Measurements from ENCODE around the gene OR1L4. TPM values are rescaled to one million over a fixed set of nuclear protein-coding genes. Genes with fewer than 3 reads are reported as not detected.

OR1L4 gene
- total RNA-seq, 1 experiment from 2014 or later: not detected

DNA sequence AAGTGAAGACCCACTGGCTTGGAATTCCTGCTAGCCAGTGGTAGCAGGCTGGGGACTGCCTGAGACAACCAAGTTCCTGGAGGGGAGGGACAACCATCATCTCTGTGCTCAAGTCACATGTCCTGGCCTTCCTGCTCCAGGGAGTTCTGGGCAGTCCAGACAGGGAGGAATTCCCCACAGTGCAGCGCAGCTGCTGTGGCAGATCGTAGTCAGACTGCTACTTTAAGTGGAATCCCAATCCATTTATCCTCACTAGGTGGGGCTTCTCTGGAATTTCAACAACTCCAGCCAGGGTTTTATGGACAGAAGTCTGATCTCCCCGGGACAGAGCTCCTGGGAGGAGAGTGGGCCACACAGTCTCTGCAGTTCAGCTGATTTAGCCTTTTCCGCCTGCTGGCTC, 44.0 kb downstream of the OR1L4 start:
- CTCF ChIA-PET: no interaction called here
- H3K36me3 ChIP-seq (ENCODE audit: control insufficient read depth in 1 of 2, insufficient read depth in 2 of 2, low read length in 2 of 2): no peaks in the 10 kb centered on the region
- no peak overlapping the region for H3K27ac ChIP-seq (ENCODE audit: low read depth, low read length)
- H3K4me2 ChIP-seq (ENCODE audit: low read length): no peak overlapping the region
- BruUV-seq (replicated peaks): no TSS peak
- H3K9ac ChIP-seq (ENCODE audit: low read length): no peak overlapping the region
- H3K4me1 ChIP-seq (ENCODE audit: control insufficient read depth in 1 of 2, insufficient read depth in 2 of 2, low read length in 2 of 2): no peaks in the 10 kb centered on the region
- no peaks in the 10 kb centered on the region for H3K9me3 ChIP-seq (ENCODE audit: control insufficient read depth in 1 of 2, insufficient read depth in 1 of 2, low read depth in 1 of 2, low read length in 2 of 2)
- DNase-seq (ENCODE audit: low read depth, low spot score) (no peak), ATAC-seq (no peak)
- H2AFZ ChIP-seq (ENCODE audit: low read depth, low read length, poor library complexity, severe bottlenecking): no peak overlapping the region
- POLR2A ChIA-PET: no interaction called here
- RAD21 ChIA-PET (ENCODE audit: low non-redundant PET in 1 of 2, low total read pairs in 2 of 2, uncharacterized antibody in 2 of 2, unreplicated experiment in 2 of 2): no interaction called here
- no peaks in the 10 kb centered on the region for H3K9me2 ChIP-seq (ENCODE audit: insufficient read depth)
- intact Hi-C loops (cut with micrococcal nuclease): no loop called here
- H3K27me3 ChIP-seq (ENCODE audit: insufficient read depth, low read length): no peaks in the 10 kb centered on the region
- H3K4me3 ChIP-seq (replicated peaks in 1 of 2; ENCODE audit: low read depth in 1 of 2, low read length in 2 of 2): no peak overlapping the region
- TF ChIP-seq TCF7L2 (IDR thresholded peaks at IDR 0.05; ENCODE audit: borderline replicate concordance, extremely low read depth, insufficient read depth, insufficient read length) (no peak), EZH2phosphoT487 (IDR thresholded peaks at IDR 0.05; ENCODE audit: borderline replicate concordance) (no peak), CEBPB (IDR thresholded peaks at IDR 0.05; ENCODE audit: low read depth) (no peak), SP1 (IDR thresholded peaks at IDR 0.05; ENCODE audit: low read depth) (no peak), ZFX (IDR thresholded peaks at IDR 0.05) (no peak), RAD21 (IDR thresholded peaks at IDR 0.05; ENCODE audit: low read depth) (no peak)
- TF ChIP-seq, protein P1, sequence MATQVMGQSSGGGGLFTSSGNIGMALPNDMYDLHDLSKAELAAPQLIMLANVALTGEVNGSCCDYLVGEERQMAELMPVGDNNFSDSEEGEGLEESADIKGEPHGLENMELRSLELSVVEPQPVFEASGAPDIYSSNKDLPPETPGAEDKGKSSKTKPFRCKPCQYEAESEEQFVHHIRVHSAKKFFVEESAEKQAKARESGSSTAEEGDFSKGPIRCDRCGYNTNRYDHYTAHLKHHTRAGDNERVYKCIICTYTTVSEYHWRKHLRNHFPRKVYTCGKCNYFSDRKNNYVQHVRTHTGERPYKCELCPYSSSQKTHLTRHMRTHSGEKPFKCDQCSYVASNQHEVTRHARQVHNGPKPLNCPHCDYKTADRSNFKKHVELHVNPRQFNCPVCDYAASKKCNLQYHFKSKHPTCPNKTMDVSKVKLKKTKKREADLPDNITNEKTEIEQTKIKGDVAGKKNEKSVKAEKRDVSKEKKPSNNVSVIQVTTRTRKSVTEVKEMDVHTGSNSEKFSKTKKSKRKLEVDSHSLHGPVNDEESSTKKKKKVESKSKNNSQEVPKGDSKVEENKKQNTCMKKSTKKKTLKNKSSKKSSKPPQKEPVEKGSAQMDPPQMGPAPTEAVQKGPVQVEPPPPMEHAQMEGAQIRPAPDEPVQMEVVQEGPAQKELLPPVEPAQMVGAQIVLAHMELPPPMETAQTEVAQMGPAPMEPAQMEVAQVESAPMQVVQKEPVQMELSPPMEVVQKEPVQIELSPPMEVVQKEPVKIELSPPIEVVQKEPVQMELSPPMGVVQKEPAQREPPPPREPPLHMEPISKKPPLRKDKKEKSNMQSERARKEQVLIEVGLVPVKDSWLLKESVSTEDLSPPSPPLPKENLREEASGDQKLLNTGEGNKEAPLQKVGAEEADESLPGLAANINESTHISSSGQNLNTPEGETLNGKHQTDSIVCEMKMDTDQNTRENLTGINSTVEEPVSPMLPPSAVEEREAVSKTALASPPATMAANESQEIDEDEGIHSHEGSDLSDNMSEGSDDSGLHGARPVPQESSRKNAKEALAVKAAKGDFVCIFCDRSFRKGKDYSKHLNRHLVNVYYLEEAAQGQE (IDR thresholded peaks at IDR 0.05; ENCODE audit: low read depth): no peak
- TF ChIP-seq, protein P2, sequence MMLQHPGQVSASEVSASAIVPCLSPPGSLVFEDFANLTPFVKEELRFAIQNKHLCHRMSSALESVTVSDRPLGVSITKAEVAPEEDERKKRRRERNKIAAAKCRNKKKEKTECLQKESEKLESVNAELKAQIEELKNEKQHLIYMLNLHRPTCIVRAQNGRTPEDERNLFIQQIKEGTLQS (IDR thresholded peaks at IDR 0.05): no peak
- TF ChIP-seq, protein P3, sequence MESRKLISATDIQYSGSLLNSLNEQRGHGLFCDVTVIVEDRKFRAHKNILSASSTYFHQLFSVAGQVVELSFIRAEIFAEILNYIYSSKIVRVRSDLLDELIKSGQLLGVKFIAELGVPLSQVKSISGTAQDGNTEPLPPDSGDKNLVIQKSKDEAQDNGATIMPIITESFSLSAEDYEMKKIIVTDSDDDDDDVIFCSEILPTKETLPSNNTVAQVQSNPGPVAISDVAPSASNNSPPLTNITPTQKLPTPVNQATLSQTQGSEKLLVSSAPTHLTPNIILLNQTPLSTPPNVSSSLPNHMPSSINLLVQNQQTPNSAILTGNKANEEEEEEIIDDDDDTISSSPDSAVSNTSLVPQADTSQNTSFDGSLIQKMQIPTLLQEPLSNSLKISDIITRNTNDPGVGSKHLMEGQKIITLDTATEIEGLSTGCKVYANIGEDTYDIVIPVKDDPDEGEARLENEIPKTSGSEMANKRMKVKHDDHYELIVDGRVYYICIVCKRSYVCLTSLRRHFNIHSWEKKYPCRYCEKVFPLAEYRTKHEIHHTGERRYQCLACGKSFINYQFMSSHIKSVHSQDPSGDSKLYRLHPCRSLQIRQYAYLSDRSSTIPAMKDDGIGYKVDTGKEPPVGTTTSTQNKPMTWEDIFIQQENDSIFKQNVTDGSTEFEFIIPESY (IDR thresholded peaks at IDR 0.05; ENCODE audit: extremely low read depth, insufficient replicate concordance, low read length): no peak
- TF ChIP-seq, protein P4, sequence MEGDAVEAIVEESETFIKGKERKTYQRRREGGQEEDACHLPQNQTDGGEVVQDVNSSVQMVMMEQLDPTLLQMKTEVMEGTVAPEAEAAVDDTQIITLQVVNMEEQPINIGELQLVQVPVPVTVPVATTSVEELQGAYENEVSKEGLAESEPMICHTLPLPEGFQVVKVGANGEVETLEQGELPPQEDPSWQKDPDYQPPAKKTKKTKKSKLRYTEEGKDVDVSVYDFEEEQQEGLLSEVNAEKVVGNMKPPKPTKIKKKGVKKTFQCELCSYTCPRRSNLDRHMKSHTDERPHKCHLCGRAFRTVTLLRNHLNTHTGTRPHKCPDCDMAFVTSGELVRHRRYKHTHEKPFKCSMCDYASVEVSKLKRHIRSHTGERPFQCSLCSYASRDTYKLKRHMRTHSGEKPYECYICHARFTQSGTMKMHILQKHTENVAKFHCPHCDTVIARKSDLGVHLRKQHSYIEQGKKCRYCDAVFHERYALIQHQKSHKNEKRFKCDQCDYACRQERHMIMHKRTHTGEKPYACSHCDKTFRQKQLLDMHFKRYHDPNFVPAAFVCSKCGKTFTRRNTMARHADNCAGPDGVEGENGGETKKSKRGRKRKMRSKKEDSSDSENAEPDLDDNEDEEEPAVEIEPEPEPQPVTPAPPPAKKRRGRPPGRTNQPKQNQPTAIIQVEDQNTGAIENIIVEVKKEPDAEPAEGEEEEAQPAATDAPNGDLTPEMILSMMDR (IDR thresholded peaks at IDR 0.05 in 2 of 3, conservative IDR thresholded peaks at IDR 0.05 in 1 of 3; ENCODE audit: borderline replicate concordance in 1 of 3, insufficient read depth in 1 of 3, low read depth in 2 of 3, low read length in 2 of 3): no peak
- no peaks in the 10 kb centered on the region for H3K79me2 ChIP-seq (ENCODE audit: insufficient read depth, low read length)
- H4K20me1 ChIP-seq (ENCODE audit: insufficient read depth): no peaks in the 10 kb centered on the region

Measured in HCT116 (cell line).